NT2/D1 (cell line): Measurements from ENCODE around the gene NES.

Experiments
- DNase-seq: peaks from one replicate; pipeline ENCODE4 v3.0.0-alpha.2; 2011; ENCODE audit warnings: low read depth, low spot score
- H3K27me3 ChIP-seq: 2 replicates; pipeline ENCODE4 v1.6.0; 2011; ENCODE audit warnings: mild to moderate bottlenecking; ENCODE audit not compliant: insufficient read length, insufficient read depth
- H3K36me3 ChIP-seq: 2 replicates; pipeline ENCODE4 v1.6.1; 2011; ENCODE audit warnings: mild to moderate bottlenecking, low read length, mixed read lengths; ENCODE audit not compliant: insufficient read depth, insufficient read length
- H3K4me1 ChIP-seq: 2 replicates; pipeline ENCODE4 v1.5.1; 2011; ENCODE audit not compliant: insufficient read depth, insufficient read length
- H3K4me3 ChIP-seq: 2 replicates; pipeline ENCODE4 v1.5.1; 2011; ENCODE audit warnings: low read depth; ENCODE audit not compliant: insufficient read length
- H3K9ac ChIP-seq: 2 replicates; pipeline ENCODE4 v1.6.0; 2011; ENCODE audit warnings: low read depth; ENCODE audit not compliant: insufficient read length
- H3K9me3 ChIP-seq: 2 replicates; pipeline ENCODE4 v1.5.1; 2011; ENCODE audit warnings: mild to moderate bottlenecking, low read length; ENCODE audit not compliant: insufficient read depth
- SUZ12 ChIP-seq: IDR thresholded peaks from 2 replicates; pipeline ENCODE4 v1.6.1; 2011; ENCODE audit not compliant: insufficient read length, insufficient read depth; ENCODE audit errors: extremely low read depth
- YY1 ChIP-seq: IDR thresholded peaks from 2 replicates; pipeline ENCODE4 v1.6.1; 2011; ENCODE audit not compliant: insufficient read length, insufficient read depth
- ZNF274 ChIP-seq: IDR thresholded peaks from 2 replicates; pipeline ENCODE4 v1.6.1; 2011; ENCODE audit warnings: mild to moderate bottlenecking, low read depth, low read length

Gene NES

DNA sequence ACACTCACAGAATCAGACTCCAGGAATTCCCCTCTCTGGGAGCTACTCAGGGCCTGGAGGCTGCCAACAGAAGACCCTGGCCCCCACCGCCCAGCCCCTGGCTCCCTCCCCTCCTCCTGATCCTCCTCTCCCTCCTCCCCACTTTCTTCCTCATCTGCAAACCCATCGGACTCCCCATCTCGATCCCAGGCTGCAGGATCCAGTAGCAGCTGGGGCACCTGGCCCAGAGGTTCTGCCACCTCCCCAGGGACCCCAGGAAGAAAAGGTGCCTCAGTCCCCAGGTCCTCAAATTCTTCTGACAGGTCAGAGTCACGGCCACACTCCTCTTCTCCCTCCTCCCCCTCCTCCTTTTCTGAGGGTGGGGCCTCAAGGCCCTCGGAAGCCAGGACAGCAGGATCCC lies 7.4 kb downstream of the NES start:
- H3K4me1 ChIP-seq: peaks cover 72% of the 10 kb centered on the region

DNA sequence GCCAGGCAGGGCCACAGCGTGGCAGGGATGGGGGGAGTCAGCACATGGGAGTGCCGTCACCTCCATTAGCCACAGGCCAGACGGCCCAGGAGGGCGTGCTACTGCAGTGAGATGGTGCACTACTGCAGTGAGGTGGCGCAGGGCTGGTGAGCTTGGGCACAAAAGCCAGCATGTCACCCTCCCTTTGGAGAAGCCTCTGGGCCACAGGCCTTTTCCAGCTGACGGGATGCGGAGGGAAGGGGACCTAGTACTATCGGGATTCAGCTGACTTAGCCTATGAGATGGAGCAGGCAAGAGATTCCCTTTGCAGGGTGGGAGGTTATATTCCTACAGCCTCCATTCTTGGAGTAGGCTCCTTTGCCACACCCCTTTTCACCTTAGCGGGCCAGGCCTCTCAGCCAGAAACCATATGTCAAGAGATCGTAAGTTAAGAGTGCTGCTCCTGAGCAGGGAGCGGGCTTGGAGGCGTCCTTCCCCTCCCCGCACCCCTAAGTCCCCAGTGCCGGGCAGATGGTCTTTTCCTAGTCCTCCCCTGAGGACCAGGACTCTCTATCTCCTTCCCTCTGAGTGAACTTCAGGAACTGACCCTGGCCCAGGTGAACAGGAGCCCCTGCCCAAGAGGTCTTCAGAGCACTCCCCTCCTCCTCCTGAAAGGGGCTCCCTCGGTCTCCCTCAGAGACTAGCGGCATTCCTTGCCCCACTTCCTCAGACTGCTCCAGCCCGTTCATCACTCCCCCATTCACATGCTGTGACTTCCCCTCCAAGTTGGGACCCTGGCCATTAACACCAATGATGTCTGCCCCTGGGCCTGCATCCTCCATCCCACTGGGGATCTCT lies 8.2 kb downstream of the NES start:
- Histone ChIP-seq H3K9me3 (peaks cover 10% of the 10 kb centered on the region; the same call in 1 of the 2 replicates), H3K4me3 (no peak overlapping the region), H3K4me1 (peaks cover 72% of the 10 kb centered on the region), H3K27me3 (no peaks in the 10 kb centered on the region), H3K9ac (peak overlapping the region; percentile 34), H3K36me3 (peaks cover 40% of the 10 kb centered on the region)
- no peak for DNase-seq
- TF ChIP-seq SUZ12: no peak
- peak; percentile 11 for TF ChIP-seq YY1

More for the DNA sequence above, 7.4 kb downstream of the NES start:
- peaks cover 10% of the 10 kb centered on the region; the same call in 1 of the 2 replicates for H3K9me3 ChIP-seq
- peaks cover 48% of the 10 kb centered on the region for H3K36me3 ChIP-seq
- peak overlapping the region; percentile 61 for H3K9ac ChIP-seq
- TF ChIP-seq YY1: no peak
- H3K27me3 ChIP-seq: no peaks in the 10 kb centered on the region
- H3K4me3 ChIP-seq: no peak overlapping the region
- no peak for DNase-seq

DNA sequence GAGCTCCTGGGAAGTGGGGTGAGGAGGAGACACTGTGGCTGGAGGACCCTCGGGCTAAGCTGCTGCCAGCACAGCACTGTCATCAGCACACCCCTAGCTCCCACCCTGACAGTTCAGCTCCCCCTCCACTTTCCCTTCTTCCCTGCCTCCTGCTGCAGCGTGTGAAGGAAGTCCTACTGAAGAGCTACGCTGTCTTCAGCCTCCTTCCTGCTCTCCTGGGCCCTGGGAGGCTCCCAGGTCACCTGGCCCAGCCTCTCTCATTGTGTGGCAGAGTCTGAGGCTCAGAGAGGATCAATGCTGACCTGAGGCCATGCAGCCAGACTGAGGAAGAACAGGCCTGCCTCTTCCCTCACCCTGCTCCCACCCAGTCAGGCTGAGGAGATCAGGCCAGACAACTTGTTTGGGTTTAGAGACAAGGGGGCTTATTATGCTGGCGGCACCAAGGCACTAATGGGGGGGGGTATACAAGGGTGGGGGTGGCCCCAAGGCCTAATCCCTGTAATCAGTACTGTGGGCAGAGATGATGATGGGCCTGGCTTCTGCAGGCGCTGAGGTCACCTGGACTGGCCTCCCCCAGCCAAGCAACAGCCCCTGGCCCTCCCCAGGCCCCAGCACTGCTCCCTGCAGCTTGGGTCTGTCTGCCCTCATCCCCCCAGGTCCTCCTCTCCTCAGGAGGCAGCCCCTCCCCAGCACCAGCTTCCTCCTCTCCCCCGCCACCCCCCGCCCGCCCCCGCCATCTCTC lies 9.1 kb downstream of the NES start:
- Histone ChIP-seq H3K4me1 (peaks cover 74% of the 10 kb centered on the region), H3K9me3 (peaks cover 10% of the 10 kb centered on the region; the same call in 1 of the 2 replicates), H3K36me3 (peaks cover 33% of the 10 kb centered on the region), H3K27me3 (no peaks in the 10 kb centered on the region), H3K9ac (peak overlapping the region; percentile 82), H3K4me3 (no peak overlapping the region)
- no peak for DNase-seq
- TF ChIP-seq SUZ12 (no peak), YY1 (no peak), ZNF274 (no peak)

DNA sequence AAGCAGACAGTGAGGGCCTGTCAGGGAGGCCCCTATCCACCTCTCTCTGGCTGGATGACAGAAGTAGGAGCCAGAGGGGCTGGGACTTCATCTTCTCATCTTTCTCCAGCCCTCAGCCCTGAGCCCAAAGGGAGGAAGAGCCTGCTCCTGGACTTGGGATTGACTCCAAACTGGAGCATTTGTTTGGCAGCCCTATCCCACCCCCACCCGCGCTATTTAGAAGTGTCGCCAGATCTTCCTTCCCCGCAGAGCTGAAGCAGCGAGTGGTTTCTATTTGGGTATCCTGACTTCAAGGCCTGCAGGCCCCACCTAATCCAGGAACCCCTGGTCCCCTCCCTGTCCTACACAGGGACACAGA lies 9.6 kb downstream of the NES start:
- Histone ChIP-seq H3K9me3 (peaks cover 7% of the 10 kb centered on the region; the same call in 1 of the 2 replicates), H3K27me3 (no peaks in the 10 kb centered on the region), H3K4me3 (no peak overlapping the region), H3K4me1 (peaks cover 74% of the 10 kb centered on the region), H3K36me3 (peaks cover 28% of the 10 kb centered on the region), H3K9ac (peak overlapping the region; percentile 82)
- TF ChIP-seq ZNF274 (no peak), YY1 (no peak), SUZ12 (no peak)
- no peak for DNase-seq

DNA sequence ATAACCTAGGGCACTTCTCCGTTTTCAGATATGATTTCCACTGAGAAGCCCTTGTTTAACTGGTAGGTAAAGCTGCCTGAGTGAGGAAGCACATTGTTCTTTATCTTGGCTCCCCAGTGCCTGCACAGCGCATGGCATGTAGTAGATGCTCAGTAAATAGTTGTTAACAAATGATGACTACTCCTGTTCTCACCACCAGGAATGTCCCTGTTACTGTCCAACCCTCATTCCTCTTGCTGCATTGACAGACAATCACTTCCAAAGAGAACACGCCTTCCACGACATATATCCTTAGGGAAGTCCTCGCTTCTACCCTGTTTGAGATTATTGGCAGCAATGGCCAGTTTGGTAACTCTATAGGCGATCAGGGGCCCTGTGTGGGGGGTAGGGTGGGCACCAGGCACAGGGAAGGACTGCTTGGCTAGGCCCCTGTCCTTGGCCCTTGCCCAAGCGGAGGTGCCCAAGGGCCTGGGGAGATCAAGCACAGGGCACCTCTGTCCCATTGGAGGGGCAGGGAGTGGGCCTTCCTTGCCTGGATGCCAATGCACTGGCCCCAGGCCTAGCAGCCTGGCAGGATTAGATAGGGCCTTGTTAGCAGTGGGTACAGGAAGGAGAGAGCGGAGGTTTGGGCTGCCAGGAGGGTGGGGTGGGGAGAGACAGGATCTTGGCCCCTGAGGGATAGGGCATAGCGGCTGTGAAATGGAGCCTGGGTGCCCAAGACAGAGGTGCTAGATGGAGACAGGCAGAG lies 10.2 kb downstream of the NES start:
- Histone ChIP-seq H3K4me1 (peaks cover 76% of the 10 kb centered on the region), H3K9me3 (0 out of 2 replicates have a peak, but pooled peaks cover 1% of the 10 kb centered on the region), H3K4me3 (no peak overlapping the region), H3K27me3 (no peaks in the 10 kb centered on the region), H3K9ac (peak overlapping the region; percentile 82), H3K36me3 (peaks cover 22% of the 10 kb centered on the region)
- DNase-seq: no peak
- TF ChIP-seq ZNF274 (no peak), SUZ12 (no peak), YY1 (no peak)

DNA sequence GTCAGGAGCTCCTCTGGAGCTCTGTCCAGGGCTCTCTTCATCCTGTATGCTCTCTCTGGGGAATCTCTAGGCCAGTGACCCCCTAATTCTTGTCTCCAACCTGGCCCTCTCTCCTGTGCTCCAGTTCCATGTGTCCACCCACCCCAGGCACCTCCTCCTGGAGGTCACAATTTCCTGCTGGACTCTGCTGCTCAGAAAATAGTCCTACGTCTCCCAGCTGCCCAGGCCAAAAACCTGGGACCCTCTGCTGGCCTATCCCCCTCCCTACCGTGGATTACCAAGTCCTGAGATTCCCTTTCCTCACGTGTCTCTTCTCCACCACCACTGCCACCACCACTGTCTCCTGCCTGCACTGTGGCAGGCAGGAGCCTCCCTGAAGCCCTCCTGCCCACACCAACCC lies 11.7 kb downstream of the NES start:
- H3K4me1 ChIP-seq: peaks cover 78% of the 10 kb centered on the region

More for the DNA sequence above, 11.7 kb downstream of the NES start:
- Histone ChIP-seq H3K9ac (peak overlapping the region; percentile 37), H3K9me3 (no peaks in the 10 kb centered on the region), H3K27me3 (no peaks in the 10 kb centered on the region), H3K36me3 (peaks cover 8% of the 10 kb centered on the region), H3K4me3 (no peak overlapping the region)
- TF ChIP-seq ZNF274: no peak
- no peak for TF ChIP-seq SUZ12
- TF ChIP-seq YY1: no peak
- no peak for DNase-seq
